ENCODE results near the gene UFL1. TPM values are rescaled to one million over a fixed set of nuclear protein-coding genes. Genes with fewer than 3 reads are reported as not detected.

Gene UFL1
- total RNA-seq, 1 donor from 2014 or later = 21.9 TPM

DNA sequence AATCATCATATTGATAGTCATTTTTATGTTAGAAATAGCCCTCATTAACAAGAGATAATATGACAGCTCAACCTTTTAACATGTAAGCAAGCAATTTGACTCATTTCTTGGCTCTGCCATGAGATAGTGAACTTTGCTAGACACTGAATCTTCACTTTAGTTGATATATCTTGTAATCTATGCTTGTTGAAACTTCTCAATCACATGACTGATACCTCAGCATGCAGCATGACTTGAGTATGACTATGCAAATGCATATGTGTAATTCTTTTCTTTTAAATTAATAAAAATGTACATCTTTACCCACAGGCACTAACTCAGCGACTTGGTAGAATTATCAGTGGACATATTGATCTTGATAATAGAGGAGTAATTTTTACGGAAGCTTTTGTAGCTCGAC is 6.6 kb downstream of the UFL1 start:
- no peak for TF ChIP-seq CTCF (conservative IDR thresholded peaks at IDR 0.05)
- peaks cover 45% of the 10 kb centered on the region for H3K36me3 Mint-ChIP-seq
- peaks cover 4% of the 10 kb centered on the region for H3K4me1 Mint-ChIP-seq (ENCODE audit: unreplicated experiment)
- DNase-seq (ENCODE audit: extremely low spot score, unreplicated experiment) = no peak
- H3K27ac Mint-ChIP-seq = no peak overlapping the region
- H3K4me3 Mint-ChIP-seq = no peak overlapping the region
- no peaks in the 10 kb centered on the region for H3K27me3 Mint-ChIP-seq
- H3K9me3 Mint-ChIP-seq = no peaks in the 10 kb centered on the region

- Mint-ChIP-seq H3K27ac (no peak overlapping the region), H3K9me3 (no peaks in the 10 kb centered on the region), H3K36me3 (peaks cover 40% of the 10 kb centered on the region), H3K4me3 (no peak overlapping the region), H3K4me1 (ENCODE audit: unreplicated experiment) (no peaks in the 10 kb centered on the region), H3K27me3 (no peaks in the 10 kb centered on the region)
- DNase-seq (ENCODE audit: extremely low spot score, unreplicated experiment) = no peak
- no peak for TF ChIP-seq CTCF (conservative IDR thresholded peaks at IDR 0.05)
Observed at GRCh38 chr6:96532399-96532798, 10.8 kb downstream of the UFL1 start.

DNA sequence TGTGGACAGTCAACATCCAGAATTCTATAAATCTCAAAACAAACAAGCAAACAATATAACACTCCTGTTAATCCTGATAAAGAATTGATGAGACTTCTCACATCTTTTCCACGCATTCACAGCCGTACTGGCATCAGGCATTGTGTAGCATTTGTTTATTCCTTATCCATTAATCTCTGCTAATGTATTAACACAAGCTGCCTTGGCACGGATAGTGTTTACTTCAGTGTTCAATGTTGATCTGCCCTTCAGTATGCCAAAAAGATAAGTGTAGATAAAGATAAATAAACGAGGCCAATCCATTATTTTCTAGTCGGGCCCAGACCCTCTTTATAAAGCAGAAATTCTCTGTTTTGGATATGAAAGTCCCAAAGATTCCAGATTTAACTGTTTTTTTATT is 16.1 kb downstream of the UFL1 start:
- no peaks in the 10 kb centered on the region for H3K4me1 Mint-ChIP-seq (ENCODE audit: unreplicated experiment)
- H3K4me3 Mint-ChIP-seq = no peak overlapping the region
- H3K36me3 Mint-ChIP-seq = peaks cover 24% of the 10 kb centered on the region
- no peaks in the 10 kb centered on the region for H3K9me3 Mint-ChIP-seq
- TF ChIP-seq CTCF (conservative IDR thresholded peaks at IDR 0.05) = no peak
- no peaks in the 10 kb centered on the region for H3K27me3 Mint-ChIP-seq
- no peak for DNase-seq (ENCODE audit: extremely low spot score, unreplicated experiment)
- no peak overlapping the region for H3K27ac Mint-ChIP-seq

DNA sequence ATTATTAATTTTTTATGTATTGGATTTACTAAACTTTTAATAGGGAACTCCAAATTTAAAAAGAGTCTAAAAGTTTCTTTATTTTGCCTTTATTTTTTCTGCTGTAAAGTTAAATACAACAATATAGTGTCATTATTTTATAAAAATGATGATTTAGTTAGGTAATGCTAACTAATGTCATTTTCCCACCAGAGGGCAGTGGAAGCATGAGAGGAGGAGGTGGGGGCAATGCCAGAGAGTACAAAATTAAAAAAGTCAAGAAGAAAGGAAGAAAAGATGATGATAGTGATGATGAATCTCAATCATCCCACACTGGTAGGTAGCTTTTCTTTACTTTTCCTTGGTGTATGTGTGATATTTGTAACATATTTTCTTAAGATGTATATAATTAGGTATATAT is 21.1 kb downstream of the UFL1 start:
- Mint-ChIP-seq H3K27ac (no peak overlapping the region), H3K27me3 (no peaks in the 10 kb centered on the region), H3K36me3 (peaks cover 43% of the 10 kb centered on the region), H3K4me1 (ENCODE audit: unreplicated experiment) (no peaks in the 10 kb centered on the region), H3K9me3 (no peaks in the 10 kb centered on the region), H3K4me3 (no peak overlapping the region)
- DNase-seq (ENCODE audit: extremely low spot score, unreplicated experiment) = no peak
- TF ChIP-seq CTCF (conservative IDR thresholded peaks at IDR 0.05) = peak; percentile 66

- no peak overlapping the region for H3K27ac Mint-ChIP-seq
- no peak overlapping the region for H3K4me3 Mint-ChIP-seq
- no peaks in the 10 kb centered on the region for H3K27me3 Mint-ChIP-seq
- H3K36me3 Mint-ChIP-seq = peaks cover 46% of the 10 kb centered on the region
- no peaks in the 10 kb centered on the region for H3K9me3 Mint-ChIP-seq
- DNase-seq (ENCODE audit: extremely low spot score, unreplicated experiment) = no peak
- no peaks in the 10 kb centered on the region for H3K4me1 Mint-ChIP-seq (ENCODE audit: unreplicated experiment)
- TF ChIP-seq CTCF (conservative IDR thresholded peaks at IDR 0.05) = no peak
Observed at GRCh38 chr6:96545882-96546281, 24.3 kb downstream of the UFL1 start.

DNA sequence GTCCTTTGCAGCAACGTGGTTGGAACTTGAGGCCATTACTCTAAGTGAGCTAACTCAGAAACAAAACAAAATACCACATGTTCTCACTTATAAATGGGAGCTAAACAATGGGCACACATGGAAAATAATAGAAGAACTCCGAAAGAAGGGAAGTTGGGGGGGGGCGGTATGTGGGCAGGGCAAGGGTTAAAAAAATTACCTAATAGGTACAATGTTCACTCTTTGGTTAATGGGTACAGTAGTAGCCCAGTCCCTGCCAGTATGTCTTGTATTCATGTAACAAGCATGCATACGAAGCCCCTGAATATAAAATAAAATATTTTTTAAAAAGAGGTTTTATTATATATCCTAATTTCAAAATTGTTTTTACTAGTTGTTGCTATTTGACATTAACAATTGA is 26.0 kb downstream of the UFL1 start:
- Mint-ChIP-seq H3K36me3 (peaks cover 51% of the 10 kb centered on the region), H3K4me1 (ENCODE audit: unreplicated experiment) (no peaks in the 10 kb centered on the region), H3K4me3 (no peak overlapping the region), H3K27me3 (no peaks in the 10 kb centered on the region), H3K9me3 (no peaks in the 10 kb centered on the region), H3K27ac (no peak overlapping the region)
- DNase-seq (ENCODE audit: extremely low spot score, unreplicated experiment) = no peak
- no peak for TF ChIP-seq CTCF (conservative IDR thresholded peaks at IDR 0.05)

Measured in type B pancreatic cell (in vitro differentiated cells).